GM18520 (cell line): ENCODE data around the gene SCP2.
"Not testable (repeated sequence)": the region's sequence is repeated elsewhere in the genome, so short reads cannot be mapped to it uniquely, and the experiment has no call there.

Experiments used
- ATAC-seq: cut with Tn5 transposase; IDR thresholded peaks from one replicate; pipeline ENCODE4 v1.9.1; 2021; ENCODE audit not compliant: unreplicated experiment

The SCP2 gene

DNA sequence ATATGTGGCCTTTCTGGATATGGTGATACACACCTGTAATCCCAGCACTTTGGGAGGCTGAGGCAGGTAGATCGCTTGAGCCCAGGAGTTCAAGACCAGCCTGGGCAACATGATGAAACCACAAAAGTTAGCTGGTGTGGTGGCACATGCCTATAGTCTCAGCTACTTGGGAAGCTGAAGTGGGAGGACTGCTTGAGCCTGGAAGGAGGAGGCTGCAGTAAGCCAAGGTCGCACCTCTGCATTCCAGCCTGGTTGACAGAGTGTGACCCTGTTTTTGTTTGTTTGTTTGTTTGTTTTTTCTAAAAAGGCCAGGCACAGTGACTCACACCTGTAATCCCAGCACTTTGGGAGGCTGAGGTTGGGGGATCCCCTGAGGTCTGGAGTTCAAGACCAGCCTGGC lies 42.2 kb downstream of the SCP2 start:
- ATAC-seq = not testable (repeated sequence)

DNA sequence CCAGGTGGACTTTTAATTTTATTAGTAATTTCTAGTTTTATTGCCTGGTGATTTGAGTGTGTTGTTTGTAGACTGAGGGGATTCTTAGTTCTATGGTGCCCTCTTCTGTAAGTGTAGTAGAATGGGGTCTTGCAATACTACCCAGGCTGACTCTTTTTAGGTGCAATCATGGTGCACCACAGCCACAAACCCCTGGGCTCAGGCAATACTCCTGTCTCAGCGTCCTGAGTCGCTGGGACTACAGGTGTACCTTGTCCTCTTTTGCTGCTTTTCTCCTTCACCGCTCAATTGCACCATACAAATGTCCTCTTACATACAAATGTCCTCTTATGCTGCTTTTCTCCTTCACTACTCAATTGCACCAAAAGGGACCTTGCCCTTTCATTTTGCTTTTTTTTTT lies 43.1 kb downstream of the SCP2 start:
- ATAC-seq = no peak

- no peak for ATAC-seq
These were observed 46.8 kb downstream of the SCP2 start for GRCh38 chr1:52973841-52974240.

DNA sequence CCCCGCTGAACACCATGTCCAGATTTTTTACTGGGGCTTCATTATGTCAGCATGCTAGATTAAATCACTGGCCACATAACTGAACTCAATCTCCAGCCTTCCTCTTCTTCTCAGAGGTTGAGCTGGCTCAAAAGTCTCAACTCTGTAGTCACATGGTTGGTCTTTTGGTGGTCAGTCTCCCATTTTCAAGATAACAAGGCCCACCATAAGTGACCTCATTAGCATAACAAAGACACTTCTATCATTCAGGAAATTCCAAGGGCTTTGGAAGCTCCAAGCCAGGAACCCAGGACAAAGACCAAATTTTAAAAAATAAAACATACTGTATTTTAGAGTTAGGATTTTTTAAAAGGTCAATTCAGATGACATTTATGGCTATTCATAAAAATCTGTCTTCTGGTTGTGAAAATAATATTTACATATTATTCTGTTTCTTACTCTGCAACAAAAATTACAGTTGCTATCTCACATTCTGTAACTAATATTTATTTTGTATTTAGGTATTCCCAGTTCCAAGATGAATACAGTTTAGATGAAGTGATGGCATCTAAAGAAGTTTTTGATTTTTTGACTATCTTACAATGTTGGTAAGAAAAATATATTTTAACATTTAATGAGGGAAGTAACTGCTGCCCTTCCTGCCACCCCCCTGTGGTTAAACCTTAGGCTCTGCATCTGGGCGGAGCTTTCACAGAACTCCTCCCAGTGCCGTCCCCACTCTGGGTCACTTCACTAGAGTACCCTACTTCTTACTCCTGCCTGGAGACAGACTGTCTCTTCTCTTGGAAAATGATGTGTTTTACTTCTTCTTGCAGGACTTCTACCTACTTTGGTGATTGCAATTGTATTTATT lies 49.3 kb downstream of the SCP2 start:
- ATAC-seq = no peak

- ATAC-seq = no peak
These were observed 51.0 kb downstream of the SCP2 start for GRCh38 chr1:52978045-52978444.

GRCh38 chr1:52992733-52993132 lies 65.7 kb downstream of the SCP2 start:
- ATAC-seq = not testable (repeated sequence)

GRCh38 chr1:52994656-52995055 lies 67.6 kb downstream of the SCP2 start:
- ATAC-seq = no peak

- no peak for ATAC-seq
These were observed 69.6 kb downstream of the SCP2 start for GRCh38 chr1:52996653-52997052.

DNA sequence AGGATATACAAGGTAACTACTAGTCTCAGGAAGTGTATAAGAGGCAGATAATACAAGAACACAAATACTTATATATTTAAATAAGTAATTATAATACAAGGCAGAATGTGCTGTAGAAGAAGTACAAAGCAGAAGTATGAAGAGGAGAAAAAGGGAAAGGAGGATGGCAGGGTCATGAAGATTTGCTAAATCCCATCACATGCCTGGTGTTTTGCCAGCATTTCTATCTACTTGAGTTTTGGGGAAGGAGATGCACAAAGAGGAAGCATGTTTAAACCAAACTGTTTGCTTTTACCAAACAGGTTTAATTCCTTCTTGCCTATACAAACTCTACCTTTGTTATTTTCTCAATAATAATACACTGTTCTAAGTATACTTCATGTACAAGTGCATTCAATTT lies 74.1 kb downstream of the SCP2 start:
- ATAC-seq = no peak

GRCh38 chr1:53006612-53007011 lies 79.5 kb downstream of the SCP2 start:
- not testable (repeated sequence) for ATAC-seq

DNA sequence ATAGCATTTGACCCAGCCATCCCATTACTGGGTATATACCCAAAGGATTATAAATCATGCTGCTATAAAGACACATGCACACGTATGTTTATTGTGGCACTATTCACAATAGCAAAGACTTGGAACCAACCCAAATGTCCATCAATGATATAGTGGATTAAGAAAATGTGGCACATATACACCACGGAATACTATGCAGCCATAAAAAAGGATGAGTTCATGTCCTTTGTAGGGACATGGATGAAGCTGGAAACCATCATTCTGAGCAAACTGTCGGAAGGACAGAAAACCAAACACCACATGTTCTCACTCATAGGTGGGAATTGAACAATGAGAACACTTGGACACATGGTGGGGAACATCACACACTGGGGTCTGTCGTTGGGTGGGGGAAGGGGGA lies 83.2 kb downstream of the SCP2 start:
- not testable (repeated sequence) for ATAC-seq

DNA sequence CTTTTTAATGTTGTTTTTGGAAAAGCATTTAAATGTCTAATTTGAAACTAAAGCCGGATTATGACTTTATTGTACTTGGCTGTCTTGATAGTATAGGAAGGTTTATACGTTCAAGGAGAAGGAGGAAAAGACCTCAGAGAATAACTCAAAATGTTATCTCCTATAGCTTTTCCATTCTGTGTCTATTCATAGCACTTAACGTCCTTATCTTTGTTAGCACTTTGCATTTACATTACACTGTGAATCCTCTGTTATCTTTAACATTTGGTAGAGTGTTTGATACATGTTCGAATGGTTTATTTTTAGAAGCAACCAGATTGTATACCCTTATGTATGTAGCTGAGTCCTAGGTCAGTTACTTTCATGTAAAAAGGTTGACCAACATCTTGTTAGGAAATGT lies 84.1 kb downstream of the SCP2 start:
- no peak for ATAC-seq

GRCh38 chr1:53014791-53015507 lies 87.9 kb downstream of the SCP2 start:
- no peak for ATAC-seq

DNA sequence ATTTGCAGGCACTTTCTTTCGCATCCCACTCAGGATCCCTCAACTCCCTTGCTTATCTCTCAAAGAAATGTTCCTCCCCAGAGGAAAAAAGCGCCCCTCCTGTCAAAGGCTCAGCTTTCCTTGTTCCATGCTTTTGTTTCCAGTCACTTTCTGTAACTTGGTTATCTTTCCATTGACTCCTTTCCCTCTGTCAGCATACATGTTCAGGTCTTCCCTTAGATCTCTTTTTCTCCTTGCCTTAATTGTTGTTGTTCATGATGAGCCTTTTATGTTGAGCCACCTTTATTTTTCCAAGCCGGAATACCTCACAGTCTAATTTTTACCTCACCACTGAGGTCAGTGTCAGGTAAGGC lies 88.4 kb downstream of the SCP2 start:
- no peak for ATAC-seq

- ATAC-seq = no peak
These were observed 89.6 kb downstream of the SCP2 start for GRCh38 chr1:53016705-53017104.

DNA sequence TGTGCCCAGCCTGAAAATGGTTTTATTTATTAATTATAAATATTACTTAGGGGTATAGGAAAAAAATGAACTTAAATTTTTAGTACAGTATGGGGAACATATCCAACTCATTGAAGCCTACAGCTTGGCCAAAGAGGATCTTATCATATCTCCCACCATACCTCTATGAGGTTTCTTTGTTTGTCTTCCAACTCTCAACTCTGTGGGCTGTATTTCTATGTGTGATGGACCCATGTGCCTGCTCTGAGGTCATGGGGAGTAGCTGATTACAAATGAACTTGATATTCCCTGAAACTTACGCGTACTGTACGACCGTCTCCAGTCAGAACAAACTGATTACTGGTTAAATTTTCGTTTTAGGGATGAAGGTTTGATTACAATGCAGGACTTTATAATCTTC lies 93.5 kb downstream of the SCP2 start:
- ATAC-seq = no peak

- ATAC-seq = no peak
These were observed 95.1 kb downstream of the SCP2 start for GRCh38 chr1:53022179-53022578.

DNA sequence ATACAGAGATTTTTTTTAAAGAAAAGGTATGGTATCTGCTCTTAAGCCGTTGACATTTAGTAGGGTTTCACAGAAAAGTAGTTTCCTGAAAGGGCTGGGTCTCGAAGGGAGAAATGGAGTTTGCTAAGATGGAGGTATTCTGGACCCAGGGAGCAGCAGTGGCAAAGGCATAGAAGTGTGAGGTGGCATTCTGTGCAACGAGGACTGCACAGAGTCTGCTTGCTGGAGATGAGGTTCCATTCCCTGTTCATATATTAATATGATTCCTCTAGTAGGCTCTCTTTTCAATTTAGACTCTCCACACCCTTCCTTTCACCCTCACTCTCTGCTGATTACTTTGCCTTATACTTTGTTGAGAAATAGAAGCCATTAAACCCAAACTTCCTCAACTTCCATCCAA lies 96.5 kb downstream of the SCP2 start:
- no peak for ATAC-seq

DNA sequence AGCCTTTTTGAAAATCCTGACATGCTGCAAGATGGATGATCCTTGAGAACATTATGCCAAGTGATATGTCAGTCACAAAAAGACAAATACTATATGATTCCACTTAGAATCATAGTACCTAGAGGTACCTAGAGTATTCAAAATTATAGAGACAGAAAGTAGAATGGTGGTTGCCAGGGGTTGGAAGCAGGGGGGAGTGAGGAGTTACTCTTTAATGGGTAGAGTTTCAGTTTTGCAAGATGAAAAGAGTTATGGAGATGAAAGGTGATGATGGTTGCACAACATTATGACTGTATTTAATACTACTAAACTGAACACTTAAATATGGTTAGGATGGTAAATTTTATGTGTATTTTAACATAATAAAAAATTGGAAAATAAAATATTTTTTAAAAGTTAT lies 97.0 kb downstream of the SCP2 start:
- no peak for ATAC-seq

DNA sequence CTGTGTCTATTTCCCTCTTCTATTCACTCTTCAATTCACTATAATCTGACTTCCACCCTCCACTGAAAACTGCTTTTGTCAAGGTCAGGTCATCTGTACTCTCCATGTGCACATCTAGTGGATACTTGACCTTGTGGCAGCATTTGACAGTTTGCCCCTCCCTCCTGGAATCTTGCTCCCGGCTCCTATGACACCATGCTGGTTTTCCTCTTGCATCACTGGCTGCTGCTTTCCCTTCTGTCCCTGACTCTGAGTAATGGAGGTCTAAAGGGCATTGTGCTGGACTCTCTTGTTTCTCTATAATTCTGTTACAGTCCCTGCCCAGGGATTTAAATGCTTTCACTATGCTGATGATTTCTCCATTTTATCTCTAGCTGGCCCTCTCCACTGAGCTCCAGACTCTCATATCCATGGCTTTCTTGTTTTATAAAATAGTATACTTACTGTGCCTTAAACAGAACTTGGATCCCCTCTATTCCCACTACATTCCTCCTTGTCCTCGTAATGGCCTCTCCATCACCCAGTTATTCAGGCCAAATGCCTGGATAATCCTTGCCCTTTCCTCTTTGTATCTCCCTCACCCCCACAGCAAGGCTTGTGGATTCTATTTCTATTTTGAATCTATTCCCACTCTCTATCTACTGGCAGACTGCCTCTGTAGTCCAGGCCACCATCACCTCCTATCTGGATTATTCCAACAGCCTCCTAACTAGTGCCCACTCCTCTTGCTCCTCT lies 98.1 kb downstream of the SCP2 start:
- no peak for ATAC-seq

DNA sequence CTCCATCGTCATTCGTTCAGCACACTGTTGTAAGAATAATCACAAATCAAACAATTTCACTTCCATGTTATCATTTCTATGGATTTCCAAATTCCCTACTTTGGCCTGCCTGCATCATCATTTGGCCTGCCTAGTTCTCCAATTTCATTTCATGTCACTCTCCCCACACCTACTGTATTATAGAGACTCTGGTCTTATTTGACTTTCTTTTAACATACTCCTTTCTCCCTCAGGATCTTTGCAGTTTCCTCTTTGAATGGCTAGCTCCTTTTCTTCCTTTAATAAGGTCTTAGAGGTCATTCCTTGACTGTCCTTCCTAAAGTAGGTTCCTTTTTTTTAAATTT lies 98.7 kb downstream of the SCP2 start:
- ATAC-seq = no peak

- no peak for ATAC-seq
These were observed 99.2 kb downstream of the SCP2 start for GRCh38 chr1:53026254-53026653.
